HG02678 (cell line): Measurements from ENCODE around the gene LAMB4.

Experiments used
- ATAC-seq: cut with Tn5 transposase; IDR thresholded peaks from one replicate; pipeline ENCODE4 v1.9.1; 2021; ENCODE audit warnings: mild to moderate bottlenecking, moderate library complexity; ENCODE audit not compliant: unreplicated experiment

The LAMB4 gene

DNA sequence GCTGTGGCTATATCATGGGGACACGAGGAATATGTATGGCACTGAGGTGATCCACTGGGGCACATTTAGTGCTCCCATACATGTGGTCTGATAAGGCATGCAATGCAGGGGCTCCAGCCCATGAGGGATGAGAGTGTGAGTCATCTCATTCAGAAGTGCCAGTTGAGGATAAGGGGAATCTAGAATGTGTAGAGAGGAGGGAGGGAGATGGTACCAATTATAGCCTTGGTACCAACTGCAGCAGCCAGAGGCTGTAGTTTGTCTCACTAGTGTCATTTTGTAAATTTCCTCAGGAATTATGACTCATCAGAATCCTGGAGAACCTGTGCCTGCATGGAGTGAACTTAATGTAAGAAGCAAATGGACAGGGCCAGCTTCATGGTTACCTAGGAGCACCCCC lies 46.2 kb downstream of the LAMB4 start:
- no peak for ATAC-seq

DNA sequence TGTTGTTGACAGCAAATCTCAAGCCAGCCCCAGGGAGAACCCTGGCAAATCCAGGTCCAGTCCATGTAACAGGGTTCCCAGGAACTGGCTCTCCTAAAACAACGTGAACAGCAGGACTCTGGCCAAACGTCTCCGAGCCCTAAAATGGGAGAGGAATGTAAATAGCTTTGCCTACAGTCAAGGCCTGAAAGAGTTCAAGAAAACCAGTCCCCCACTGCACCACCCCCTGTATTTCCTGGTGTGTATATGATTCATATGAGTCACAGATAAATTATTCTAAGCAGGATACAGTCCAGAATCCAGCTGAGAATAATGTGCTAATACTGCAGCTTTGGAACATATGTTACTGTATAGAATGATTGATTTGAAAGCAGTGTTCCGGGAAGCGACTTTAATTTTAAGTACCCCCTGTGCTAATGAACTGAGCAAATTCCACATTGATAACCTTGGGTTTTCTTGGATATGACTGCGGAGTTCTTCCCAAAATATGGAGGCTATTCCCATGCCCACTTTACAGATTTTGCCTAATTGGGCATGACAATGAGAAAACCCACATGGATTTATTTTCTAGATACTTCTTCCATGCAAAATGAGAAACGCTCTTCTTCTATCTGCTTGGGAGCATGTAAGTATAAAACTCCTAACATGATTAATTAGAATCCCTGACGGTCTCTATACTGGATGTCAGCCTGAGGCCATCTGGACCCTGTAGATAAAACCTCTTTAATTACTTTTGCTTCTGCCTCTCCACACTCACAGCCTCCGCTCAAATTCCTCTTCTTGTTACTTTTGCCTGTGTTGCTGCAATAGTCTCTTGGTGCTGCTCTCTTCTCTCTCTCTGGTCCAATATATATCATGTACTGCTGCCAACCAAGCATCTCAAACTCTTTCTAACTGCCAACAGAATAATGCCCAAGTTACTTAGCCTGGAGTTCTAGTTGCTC lies 50.2 kb downstream of the LAMB4 start:
- no peak for ATAC-seq

DNA sequence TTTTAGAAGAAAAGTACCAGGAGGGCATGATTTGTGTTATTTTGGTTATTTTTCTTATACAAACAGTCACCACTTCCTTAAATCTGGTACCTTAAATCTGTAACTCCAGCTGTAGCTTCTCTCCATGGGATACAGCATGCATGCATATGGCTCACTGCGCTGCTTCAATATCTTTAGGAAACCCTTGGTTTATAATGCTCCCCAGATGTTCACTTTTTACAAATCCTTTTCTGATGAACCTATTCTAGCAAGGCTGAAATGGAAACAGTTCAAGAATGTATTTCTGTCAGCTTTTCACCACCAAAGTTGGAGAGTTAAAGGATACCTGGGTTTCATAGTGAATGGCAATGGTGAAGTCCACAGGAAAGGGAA lies 50.9 kb downstream of the LAMB4 start:
- ATAC-seq, result no peak

DNA sequence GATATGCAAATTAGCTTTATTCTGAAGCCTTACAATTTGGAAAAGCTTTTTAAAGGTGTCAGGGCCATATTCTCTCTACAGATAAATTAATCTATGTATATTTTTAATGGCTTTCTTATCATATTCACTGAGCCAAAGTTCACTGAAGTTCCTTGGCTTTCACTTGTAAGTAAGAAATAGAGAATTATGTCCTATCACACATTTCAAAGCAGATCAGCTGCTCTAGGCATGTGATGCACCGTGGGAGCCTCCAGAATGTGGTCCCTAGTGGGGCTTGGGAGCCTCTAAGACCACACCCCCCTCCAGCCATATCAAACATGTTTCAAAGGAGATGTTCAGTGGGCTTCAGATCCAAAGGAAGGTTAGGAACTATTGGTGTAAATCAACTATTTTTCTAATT lies 51.5 kb downstream of the LAMB4 start:
- ATAC-seq, result no peak

DNA sequence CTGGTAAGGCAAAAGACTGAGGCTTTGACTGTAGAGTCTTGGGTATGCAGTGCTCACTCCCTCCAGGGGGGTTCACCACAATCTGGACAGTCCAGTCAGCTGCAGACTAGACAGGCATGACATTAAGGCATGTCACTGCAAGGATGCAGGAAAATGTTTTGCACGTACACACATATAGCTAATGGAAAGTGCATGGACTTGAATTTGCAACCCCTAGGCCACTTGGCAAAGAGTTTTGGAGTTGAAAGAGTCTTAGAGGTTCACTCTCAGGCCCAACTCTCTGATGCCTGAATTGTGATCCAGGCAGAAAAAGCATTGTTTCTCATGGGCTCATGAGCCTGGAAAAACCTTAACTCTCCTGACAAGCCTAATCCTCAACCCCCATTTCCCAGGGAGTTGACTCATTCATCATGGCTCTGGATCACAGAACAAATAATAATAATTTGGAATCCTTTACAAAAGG lies 51.9 kb downstream of the LAMB4 start:
- no peak for ATAC-seq

DNA sequence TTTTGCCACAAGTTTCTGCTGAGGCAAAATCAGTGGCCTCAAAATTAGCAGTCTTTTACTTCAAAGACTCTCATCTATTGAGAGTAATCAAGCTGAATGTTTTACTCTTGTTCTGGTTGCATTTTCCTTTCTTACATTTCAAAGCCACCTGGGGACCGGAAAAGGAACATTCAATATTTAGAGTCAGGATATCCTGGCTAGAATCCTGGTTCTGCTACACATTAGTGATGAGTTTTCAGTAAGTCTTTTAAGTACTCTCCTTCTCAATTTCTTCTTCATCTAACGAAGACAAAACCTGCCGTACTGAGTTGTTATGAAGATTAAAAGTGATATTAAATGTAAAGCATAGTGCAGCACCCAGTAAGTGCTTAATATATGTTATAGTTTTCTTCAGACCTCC lies 52.5 kb downstream of the LAMB4 start:
- no peak for ATAC-seq

DNA sequence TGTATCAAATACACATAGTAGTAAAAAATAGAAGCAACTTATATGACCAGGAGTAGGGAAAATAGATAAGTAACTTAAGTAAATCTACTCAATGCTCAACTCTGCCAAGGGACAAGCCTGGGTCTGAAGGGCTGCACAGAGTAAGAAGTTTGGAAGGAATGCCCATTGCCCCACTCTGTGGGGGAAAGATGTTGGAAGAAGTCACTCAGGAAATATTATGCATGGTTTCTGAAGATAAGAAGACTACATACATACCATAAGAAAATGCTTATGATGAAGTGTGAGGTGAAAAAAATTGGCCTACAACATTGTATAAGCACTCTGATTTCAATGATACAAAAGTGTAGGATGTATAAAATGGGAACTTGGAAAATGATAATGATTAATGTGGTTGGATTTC lies 54.0 kb downstream of the LAMB4 start:
- no peak for ATAC-seq

DNA sequence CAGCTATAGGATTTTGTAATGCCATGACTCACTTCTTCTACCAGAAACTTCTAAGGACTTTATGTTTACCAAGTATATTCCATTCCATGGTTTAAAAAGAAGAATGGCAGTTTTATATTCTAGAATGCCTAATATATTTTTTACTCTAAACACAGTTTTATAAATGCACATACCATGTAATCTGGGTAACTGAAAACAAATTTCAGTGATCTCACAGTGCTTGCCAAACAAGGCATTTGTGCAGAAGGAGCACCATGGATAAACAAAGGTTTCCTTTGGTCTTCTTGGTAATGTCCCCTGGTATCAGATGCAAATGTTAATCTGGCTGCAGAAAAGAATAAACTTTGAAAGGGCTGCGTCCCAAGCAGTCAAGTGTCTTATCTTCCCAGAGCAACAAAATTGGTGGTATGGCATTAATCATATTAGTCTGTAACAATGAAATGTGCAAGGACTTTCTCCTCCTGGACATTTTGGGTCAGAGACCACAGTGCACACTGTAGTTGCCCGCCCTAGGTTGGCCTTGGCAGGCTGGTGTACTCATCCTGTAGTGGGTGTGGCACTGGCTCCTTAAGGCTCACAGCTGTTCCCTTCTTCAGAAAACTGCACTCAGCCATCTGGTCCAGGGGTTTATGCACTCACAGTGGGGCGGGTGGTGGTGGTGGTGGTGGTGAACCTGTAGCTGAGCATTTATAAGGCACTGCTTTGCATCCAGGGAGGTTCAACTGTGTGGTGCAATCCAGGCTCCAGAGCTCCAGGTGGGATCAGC lies 56.7 kb downstream of the LAMB4 start:
- ATAC-seq, result no peak

DNA sequence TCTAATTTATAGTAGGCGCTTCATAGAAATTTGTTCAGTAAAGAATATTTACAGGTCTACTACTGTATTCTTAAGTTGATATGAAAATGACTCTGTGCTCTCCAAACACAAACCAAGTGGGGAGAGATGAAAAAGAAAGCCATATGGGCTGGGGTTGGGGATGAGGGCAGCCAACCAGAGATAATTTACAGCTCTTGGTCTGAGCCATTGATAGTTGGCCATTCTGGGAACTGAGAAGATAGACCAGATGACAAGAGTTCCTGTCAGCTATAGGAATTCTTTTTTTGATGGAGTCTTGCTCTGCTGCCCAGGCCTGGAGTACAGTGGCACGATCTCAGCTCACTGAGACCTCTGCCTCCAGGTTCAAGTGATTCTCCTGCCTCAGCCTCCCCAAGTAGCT lies 57.4 kb downstream of the LAMB4 start:
- ATAC-seq, result no peak

DNA sequence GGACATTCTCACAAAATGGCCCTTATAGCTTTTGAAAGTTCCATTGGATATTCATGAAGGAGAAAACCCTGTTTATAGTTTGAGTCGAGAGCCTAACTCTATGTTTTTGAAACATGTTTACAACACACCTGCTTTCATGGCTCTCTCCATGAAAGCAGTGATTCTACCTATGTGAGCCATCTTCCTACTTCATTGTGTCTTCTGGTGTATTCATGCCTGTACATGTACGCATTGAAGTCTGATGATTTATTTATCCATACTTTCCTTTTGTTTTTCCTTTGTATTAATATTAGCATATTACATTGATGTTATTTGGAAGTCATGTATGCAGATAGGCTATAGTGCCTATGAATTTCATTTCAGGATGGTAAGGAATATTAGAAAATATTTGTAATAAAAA lies 58.0 kb downstream of the LAMB4 start:
- no peak for ATAC-seq

DNA sequence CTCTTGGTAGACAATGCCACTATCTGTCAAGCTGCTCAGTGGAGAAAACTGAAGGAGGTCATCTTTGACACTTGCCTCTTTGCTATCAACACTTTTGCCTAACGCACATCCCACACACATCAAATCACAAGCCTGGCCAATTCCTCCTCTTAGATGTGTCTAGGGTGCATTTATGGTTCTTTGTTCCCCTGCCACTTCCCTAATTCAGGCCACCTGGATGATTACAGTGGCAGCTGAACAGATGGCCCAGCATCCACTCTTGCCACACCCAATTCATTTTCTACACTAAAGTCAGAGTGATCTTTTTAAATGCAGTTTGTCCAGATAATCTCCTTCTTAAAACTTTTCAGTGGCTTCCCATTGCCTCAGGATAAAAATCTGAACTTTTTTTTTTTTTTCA lies 58.6 kb downstream of the LAMB4 start:
- no peak for ATAC-seq

DNA sequence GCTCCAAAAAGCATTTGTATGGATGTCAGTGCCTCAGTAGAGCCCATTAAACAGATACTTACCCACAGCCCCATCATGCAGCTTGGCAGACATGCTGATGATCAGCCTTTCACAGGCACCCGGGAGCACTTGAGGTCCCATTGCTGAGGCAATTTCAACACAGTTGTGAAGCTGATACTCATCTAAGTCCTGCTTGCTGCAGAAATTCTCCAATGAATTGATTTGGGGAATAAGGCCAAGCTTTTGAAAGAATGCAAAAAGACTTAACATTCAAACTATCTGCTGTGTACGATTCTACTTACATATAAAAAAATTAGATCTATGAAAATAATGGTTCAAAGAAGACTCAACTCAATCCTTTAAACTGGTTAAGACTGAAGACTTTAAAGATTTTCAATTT lies 60.5 kb downstream of the LAMB4 start:
- no peak for ATAC-seq

DNA sequence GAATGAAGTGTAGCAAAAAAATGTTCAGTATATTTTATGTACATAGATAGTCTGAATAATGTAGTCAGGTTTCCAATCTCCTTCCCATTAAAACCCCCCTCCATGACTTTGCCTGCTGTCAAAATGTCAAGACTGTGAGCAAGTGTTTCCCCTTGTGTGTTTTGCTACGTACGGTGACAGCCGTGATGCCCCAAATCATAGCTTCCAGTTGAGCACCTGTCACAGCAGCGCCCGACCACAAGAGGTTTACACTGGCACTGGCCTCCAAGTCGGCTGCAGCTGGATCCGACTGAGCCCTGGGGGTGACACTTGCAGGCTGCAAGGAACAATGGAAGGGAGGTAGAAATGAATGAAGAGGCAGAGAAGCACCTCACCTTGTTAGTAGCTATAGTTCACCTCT lies 62.3 kb downstream of the LAMB4 start:
- ATAC-seq, result no peak

DNA sequence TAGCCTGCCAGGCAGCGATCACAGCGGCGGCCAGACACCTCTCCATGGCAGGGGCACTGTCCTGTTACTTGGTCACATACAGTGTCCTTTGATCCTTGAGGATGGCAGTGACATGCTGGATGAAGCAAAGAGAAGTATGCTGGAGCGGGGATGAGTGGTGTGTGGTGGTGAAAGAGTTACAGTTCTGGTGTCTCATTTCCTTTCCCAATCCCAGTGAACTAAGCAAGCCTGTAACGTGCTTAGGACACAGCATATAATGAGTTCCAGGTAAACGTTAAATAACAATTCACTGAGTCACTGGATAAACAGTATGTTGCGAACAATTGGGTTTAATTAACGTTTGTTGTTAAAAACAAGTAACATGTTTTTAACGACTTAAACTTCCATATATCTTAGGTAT lies 63.7 kb downstream of the LAMB4 start:
- ATAC-seq, result no peak

DNA sequence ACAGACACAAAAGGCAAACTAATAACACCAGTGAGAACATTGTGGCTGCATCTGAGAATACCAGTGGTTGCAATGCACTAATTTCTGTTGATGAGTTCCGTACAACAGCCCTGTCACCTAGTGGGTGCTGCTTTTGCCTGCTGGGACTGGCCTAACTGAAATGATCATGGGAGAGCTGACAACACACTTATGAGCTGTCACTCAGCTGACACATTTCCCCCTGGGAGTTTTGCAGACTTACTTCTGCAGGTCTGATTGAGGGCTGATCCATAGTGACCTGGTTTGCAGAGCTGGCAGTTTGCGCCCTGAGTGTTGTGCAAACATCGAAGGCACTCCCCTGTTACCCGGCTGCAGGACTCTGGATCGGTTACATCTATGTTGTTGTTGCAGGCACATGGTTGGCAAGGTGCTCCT lies 66.6 kb downstream of the LAMB4 start:
- no peak for ATAC-seq

DNA sequence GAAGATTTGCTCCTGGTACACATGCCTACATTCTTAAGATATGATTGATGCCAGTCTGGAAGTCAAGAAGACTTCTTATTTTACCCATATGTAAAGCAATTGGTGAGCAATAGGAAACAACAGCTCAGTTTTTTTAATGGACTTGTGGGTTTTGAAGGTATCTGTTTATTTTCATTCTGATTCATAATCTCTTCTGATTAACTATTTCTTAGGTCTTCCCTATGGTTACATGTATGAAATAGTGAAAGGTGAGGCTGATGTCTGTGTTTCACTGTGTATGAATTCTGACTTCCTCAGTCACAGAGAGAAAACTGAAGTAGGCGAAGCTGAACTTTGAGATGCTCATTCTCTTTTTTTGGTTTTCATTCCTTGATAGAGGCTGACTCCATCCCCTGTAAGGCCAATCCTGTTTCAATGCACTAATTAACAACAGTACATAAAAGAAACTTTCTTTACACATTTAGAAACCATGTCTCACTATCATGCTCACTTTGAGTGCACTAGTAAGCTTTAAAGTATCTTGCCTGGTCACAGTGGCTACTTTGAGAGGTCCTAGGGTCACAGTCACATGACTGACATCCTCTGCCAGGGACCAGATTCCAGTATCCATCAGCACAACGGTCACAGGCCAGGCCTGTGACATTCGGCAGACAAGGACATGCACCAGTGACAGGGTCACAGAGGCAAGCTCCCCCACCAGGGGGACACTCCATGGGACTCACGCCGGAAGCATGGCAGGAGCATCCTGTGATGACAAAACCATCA lies 67.7 kb downstream of the LAMB4 start:
- ATAC-seq, result no peak

DNA sequence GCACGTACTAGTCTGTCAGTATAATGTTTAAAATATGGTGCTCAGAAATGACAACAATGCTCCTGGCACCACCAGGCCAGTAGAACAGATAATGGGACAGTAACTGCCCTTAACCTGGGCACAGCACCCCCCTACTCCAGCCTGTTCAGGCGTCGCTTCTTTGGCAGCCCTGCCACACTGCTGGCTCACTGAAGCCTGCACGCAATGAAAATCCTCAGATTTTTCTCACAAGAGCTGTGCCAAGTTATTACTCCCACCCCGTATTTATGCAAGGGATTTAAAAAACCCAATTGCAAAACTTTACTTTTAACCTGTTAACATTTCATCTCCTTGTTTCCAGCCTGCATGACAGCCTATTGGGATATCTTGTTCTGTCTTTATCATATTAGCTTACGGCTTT lies 70.6 kb downstream of the LAMB4 start:
- no peak for ATAC-seq

DNA sequence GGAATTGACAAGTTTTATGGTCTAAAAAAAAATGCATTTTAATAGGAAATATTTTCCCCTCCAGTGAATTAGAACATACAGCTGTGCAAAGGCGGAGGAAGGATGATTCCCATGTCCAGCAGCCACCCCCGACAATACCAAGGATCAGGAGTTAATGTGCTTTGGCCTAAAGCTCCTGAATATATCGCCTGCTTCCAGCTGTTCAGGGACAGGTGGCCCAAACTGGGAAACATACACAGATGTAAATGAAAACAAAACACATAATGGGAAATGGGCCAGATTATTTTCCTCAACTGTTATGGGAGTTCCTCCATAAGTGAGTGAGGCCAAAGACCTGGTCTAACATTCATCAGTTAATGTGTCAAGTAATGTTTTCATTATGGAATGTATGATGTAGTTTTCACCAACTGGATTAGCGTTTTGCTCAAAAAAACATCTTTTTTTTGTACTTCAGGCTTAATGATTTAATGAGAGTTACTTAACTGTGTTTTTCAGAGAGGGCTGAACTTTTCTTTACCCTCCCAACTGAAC lies 72.1 kb downstream of the LAMB4 start:
- ATAC-seq, result no peak

DNA sequence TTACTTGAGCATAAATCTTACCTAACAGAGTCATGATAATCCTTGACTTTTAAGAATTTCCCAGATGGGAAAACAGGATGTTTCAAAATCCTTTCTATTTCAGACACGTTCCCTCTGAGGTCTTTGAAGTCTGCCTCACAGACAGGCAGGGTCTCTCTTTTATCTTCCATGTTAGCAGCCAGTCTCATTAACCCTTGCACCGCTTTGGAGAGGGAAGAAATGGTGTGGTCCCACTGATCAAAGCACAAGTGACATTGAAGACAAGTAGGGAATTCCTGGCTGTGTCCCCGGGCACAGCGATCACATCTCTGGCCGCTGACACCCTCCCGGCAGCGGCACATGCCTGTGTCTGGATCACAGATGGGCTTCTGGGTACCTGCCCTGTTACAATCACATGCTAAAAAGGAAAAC lies 74.5 kb downstream of the LAMB4 start:
- ATAC-seq, result no peak

DNA sequence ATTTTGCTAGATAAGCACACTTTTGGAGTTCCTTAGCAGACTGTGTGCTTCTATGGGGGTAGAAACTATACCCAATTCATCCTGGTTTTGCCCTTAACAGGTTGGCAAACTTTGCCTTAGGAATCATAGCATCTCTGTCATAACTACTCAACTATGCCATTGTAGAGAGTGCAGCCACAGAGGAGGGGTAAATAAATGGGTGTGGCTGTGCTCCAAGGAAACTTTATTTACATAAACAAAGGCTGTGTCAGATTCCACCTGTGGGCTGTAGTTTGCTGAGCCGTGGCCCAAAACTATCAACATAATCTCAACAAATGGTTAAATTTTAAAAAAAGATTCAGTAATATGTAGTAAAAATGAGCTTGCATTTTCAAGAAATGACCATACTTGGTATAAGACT lies 75.6 kb downstream of the LAMB4 start:
- no peak for ATAC-seq

DNA sequence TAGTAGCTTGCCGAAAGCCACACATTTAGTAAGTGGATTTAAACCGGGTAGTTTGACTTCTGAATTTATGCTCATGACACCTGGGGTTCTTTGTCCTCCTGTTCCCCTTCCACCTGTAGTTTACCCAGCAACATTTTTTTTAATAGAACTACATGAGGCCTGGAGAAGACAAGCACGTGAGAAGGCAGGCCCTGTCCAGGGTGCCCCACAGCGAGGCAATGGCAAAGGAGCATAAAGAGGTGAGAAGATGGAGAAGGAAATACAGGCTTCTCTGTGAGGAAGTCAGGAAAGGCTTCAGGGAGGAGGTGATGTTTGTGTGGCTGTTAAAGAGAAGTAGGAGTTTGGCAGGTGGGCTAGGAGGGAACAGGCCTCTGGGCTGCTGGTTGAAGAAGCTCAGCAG lies 76.9 kb downstream of the LAMB4 start:
- ATAC-seq, result no peak
